Measurements from ENCODE around the gene WDR76. TPM values are rescaled to one million over a fixed set of nuclear protein-coding genes. Genes with fewer than 3 reads are reported as not detected.

Gene WDR76
- polyA plus RNA-seq, 1 donor from 2014 or later: 0.43 TPM

- Histone ChIP-seq H3K9me3 (ENCODE audit: low read length) (no peaks in the 10 kb centered on the region), H2AFZ (ENCODE audit: low read depth, low read length) (no peak overlapping the region)
Measured at GRCh38 chr15:43779016-43779415, 47.8 kb upstream of the WDR76 start.

GRCh38 chr15:43789409-43789808 lies 37.4 kb upstream of the WDR76 start:
- H3F3A ChIP-seq (ENCODE audit: insufficient read depth, low read length, poor library complexity, severe bottlenecking): no peaks in the 10 kb centered on the region

More at GRCh38 chr15:43779016-43779415, 47.8 kb upstream of the WDR76 start:
- Histone ChIP-seq H3K27ac (ENCODE audit: low read length) (no peak overlapping the region), H3F3A (ENCODE audit: insufficient read depth, low read length, poor library complexity, severe bottlenecking) (no peaks in the 10 kb centered on the region), H3K27me3 (ENCODE audit: insufficient read depth, low read depth, low read length) (peaks cover 18% of the 10 kb centered on the region), H3K36me3 (ENCODE audit: insufficient read depth, low read length) (no peaks in the 10 kb centered on the region), H4K20me1 (ENCODE audit: insufficient read depth) (no peaks in the 10 kb centered on the region), H3K9ac (ENCODE audit: low read length) (no peak overlapping the region), H3K9me2 (ENCODE audit: insufficient read depth, low read length) (no peaks in the 10 kb centered on the region), H3K4me2 (ENCODE audit: low read length) (no peak overlapping the region), H3K4me3 (ENCODE audit: low read length) (no peak overlapping the region), H3K79me2 (replicated peaks; ENCODE audit: insufficient read depth, low read length) (no peaks in the 10 kb centered on the region)
- TF ChIP-seq CTCF (IDR thresholded peaks at IDR 0.05; ENCODE audit: poor library complexity, severe bottlenecking): no peak
- TF ChIP-seq RAD21 (conservative IDR thresholded peaks at IDR 0.05): no peak
- TF ChIP-seq POLR2AphosphoS5 (IDR thresholded peaks at IDR 0.05): no peak
- no peak for TF ChIP-seq REST (IDR thresholded peaks at IDR 0.05; ENCODE audit: borderline replicate concordance)

More at GRCh38 chr15:43789409-43789808, 37.4 kb upstream of the WDR76 start:
- no peaks in the 10 kb centered on the region for H3K9me2 ChIP-seq (ENCODE audit: insufficient read depth, low read length)
- no peak overlapping the region for H3K9ac ChIP-seq (ENCODE audit: low read length)
- no peaks in the 10 kb centered on the region for H4K20me1 ChIP-seq (ENCODE audit: insufficient read depth)
- H3K36me3 ChIP-seq (ENCODE audit: insufficient read depth, low read length): peaks cover 4% of the 10 kb centered on the region
- no peak overlapping the region for H3K27ac ChIP-seq (ENCODE audit: low read length)
- no peak overlapping the region for H3K4me3 ChIP-seq (ENCODE audit: low read length)
- no peak overlapping the region for H2AFZ ChIP-seq (ENCODE audit: low read depth, low read length)
- H3K27me3 ChIP-seq (ENCODE audit: insufficient read depth, low read depth, low read length): no peaks in the 10 kb centered on the region
- TF ChIP-seq SMC3 (conservative IDR thresholded peaks at IDR 0.05; ENCODE audit: poor library complexity) (no peak), POLR2AphosphoS5 (IDR thresholded peaks at IDR 0.05) (no peak), CTCF (IDR thresholded peaks at IDR 0.05; ENCODE audit: poor library complexity, severe bottlenecking) (no peak), TAF1 (IDR thresholded peaks at IDR 0.05; ENCODE audit: low read depth) (no peak), MXI1 (conservative IDR thresholded peaks at IDR 0.05; ENCODE audit: poor library complexity, severe bottlenecking) (no peak), EP300 (conservative IDR thresholded peaks at IDR 0.05; ENCODE audit: poor library complexity, severe bottlenecking) (no peak), RAD21 (conservative IDR thresholded peaks at IDR 0.05) (no peak), REST (IDR thresholded peaks at IDR 0.05; ENCODE audit: borderline replicate concordance) (no peak), EZH2 (IDR thresholded peaks at IDR 0.05; ENCODE audit: borderline replicate concordance, insufficient read depth, low read length, poor library complexity, severe bottlenecking) (no peak)
- no peaks in the 10 kb centered on the region for H3K9me3 ChIP-seq (ENCODE audit: low read length)
- peaks cover 13% of the 10 kb centered on the region for H3K79me2 ChIP-seq (replicated peaks; ENCODE audit: insufficient read depth, low read length)
- no peak overlapping the region for H3K4me2 ChIP-seq (ENCODE audit: low read length)

All from neural cell (in vitro differentiated cells).